Breast epithelium (tissue), 3 donors: ENCODE data around the gene TCF4.

Experiments used
- POLR2A ChIP-seq: fragments of 450-650 bp; IDR thresholded peaks from one replicate; pipeline ENCODE4 v1.6.1; 2016; ENCODE audit warnings: antibody characterized with exemption, mild to moderate bottlenecking, moderate library complexity
- POLR2AphosphoS5 ChIP-seq, 3 donors: sonication (generic); formaldehyde crosslinking; IDR thresholded peaks; one replicate each; pipeline ENCODE4 v1.6.1; 2017; ENCODE audit warnings: antibody characterized with exemption in 3 of 3
- TF ChIP-seq, protein P1 (sequence below), 3 donors: fragments of 450-650 bp; IDR thresholded peaks; one replicate each; pipeline ENCODE4 v1.5.1; 2016 to 2017; ENCODE audit warnings: antibody characterized with exemption in 3 of 3, mild to moderate bottlenecking in 3 of 3, moderate library complexity in 3 of 3

DNA sequence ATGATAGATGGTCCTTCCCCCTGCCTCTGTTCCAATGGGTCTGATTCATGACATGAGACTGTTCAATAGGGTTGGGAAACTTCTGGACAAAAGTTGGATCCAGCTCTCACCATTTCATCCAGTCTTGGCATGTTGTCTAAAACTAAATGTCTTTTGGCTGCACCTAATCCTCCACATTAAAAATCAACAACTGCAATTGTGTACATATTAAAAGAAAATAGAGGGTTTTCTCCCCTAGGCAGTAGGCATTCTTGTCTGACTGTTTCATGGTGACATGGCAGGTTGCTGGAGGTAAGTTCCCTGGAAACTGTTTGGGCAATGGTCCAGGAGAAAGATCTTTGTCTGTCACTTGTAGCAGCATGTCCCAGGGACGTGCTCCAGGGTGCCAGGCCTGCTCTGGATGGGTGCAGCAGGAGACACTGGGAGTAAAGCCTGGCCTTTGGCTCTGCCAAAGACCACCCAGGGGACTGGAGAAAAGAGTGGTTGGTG, 135.8 kb downstream of the TCF4 start:
- TF ChIP-seq POLR2A (no peak), POLR2AphosphoS5 (IDR thresholded peaks at IDR 0.05) (no peak)
- TF ChIP-seq, protein P1, sequence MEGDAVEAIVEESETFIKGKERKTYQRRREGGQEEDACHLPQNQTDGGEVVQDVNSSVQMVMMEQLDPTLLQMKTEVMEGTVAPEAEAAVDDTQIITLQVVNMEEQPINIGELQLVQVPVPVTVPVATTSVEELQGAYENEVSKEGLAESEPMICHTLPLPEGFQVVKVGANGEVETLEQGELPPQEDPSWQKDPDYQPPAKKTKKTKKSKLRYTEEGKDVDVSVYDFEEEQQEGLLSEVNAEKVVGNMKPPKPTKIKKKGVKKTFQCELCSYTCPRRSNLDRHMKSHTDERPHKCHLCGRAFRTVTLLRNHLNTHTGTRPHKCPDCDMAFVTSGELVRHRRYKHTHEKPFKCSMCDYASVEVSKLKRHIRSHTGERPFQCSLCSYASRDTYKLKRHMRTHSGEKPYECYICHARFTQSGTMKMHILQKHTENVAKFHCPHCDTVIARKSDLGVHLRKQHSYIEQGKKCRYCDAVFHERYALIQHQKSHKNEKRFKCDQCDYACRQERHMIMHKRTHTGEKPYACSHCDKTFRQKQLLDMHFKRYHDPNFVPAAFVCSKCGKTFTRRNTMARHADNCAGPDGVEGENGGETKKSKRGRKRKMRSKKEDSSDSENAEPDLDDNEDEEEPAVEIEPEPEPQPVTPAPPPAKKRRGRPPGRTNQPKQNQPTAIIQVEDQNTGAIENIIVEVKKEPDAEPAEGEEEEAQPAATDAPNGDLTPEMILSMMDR (IDR thresholded peaks at IDR 0.05), result no peak
